VCaP (cell line): Measurements from ENCODE around the gene MYT1.
"Not testable (repeated sequence)": the region's sequence is repeated elsewhere in the genome, so short reads cannot be mapped to it uniquely, and the experiment has no call there.

ENCODE experiments used
- H3K27ac ChIP-seq: fragments of 450-650 bp; 2 replicates; pipeline ENCODE4 v1.5.1; 2017
- TF ChIP-seq, protein P1 (sequence below): fragments of 450-650 bp; conservative IDR thresholded peaks from 2 replicates; pipeline ENCODE4 v1.5.1; 2017; ENCODE audit warnings: mild to moderate bottlenecking, moderate library complexity

MYT1 gene

DNA sequence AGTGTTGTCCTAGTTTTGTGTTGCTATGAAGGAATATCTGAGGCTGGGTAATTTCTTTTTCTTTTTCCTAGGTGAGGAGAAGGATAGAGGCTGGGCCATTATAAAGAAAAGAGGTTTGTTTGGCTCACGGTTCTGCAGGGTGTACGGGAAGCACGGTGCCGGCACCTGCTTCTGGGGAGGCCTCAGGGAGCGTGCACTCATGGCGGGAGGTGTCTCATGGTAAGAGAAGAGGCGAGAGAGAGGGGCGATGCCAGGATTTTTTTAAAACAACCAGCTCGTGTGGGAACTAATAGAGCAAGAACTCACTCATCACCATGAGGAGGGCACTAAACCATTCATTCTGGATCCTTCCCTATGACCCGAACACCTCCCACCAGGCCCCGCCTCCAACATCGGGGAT lies 42.7 kb upstream of the MYT1 start:
- H3K27ac ChIP-seq: no peak overlapping the region
- TF ChIP-seq, protein P1, sequence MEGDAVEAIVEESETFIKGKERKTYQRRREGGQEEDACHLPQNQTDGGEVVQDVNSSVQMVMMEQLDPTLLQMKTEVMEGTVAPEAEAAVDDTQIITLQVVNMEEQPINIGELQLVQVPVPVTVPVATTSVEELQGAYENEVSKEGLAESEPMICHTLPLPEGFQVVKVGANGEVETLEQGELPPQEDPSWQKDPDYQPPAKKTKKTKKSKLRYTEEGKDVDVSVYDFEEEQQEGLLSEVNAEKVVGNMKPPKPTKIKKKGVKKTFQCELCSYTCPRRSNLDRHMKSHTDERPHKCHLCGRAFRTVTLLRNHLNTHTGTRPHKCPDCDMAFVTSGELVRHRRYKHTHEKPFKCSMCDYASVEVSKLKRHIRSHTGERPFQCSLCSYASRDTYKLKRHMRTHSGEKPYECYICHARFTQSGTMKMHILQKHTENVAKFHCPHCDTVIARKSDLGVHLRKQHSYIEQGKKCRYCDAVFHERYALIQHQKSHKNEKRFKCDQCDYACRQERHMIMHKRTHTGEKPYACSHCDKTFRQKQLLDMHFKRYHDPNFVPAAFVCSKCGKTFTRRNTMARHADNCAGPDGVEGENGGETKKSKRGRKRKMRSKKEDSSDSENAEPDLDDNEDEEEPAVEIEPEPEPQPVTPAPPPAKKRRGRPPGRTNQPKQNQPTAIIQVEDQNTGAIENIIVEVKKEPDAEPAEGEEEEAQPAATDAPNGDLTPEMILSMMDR: no peak

DNA sequence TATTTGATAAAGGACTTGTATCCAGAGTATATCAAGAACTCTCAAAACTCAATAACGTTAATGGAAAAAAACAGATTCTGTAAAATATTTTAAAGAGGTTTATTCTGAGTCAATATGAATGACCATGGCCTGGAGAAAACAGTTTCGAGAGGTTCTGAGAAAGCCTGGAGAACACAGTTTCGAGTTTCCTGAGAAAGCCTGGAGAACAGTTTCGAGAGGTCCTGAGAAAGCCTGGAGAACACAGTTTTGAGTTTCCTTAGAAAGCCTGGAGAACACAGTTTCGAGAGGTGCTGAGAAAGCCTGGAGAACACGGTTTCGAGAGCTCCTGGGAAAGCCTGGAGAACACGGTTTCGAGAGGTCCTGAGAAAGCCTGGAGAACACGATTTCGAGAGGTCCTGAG lies 41.3 kb upstream of the MYT1 start:
- H3K27ac ChIP-seq: not testable (repeated sequence)

DNA sequence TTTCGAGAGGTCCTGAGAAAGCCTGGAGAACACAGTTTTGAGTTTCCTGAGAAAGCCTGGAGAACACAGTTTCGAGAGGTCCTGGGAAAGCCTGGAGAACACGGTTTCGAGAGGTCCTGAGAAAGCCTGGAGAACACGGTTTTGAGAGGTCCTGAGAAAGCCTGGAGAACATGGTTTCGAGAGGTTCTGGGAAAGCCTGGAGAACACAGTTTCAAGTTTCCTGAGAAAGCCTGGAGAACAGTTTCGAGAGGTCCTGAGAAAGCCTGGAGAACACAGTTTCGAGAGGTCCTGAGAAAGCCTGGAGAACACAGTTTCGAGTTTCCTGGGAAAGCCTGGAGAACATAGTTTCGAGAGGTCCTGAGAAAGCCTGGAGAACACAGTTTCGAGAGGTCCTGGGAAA lies 40.7 kb upstream of the MYT1 start:
- not testable (repeated sequence) for H3K27ac ChIP-seq

DNA sequence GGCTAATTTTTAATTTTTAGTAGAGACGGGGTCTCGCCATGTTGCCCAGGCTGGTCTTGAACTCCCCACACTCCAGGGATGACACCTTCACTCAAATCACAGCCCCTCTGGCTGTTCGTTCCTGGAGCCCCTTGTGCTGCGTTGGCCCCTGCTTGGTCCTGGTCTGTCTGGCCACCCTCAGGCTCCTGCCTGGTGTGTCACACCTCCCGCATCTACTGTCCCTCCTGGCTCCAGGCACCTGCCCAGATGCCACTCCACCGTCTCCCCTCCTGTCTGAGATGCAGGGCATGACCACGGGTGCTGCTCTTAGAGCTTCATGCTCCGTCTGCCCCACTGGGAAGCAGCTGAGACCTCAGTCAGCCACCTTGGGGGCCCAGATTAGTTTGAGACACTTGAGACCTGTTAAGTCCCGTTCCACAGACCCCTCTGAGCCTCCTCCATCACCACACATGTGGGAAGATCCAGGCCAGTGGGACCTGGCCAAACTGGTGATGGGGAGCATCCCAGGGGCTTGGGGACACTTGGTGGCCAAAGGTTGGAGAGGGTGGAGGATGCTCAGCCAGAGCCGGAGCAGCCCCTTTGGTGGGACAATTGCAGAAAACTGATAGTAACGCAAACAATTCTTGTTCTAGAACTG lies 35.0 kb upstream of the MYT1 start:
- TF ChIP-seq, protein P1: no peak
- no peak overlapping the region for H3K27ac ChIP-seq

DNA sequence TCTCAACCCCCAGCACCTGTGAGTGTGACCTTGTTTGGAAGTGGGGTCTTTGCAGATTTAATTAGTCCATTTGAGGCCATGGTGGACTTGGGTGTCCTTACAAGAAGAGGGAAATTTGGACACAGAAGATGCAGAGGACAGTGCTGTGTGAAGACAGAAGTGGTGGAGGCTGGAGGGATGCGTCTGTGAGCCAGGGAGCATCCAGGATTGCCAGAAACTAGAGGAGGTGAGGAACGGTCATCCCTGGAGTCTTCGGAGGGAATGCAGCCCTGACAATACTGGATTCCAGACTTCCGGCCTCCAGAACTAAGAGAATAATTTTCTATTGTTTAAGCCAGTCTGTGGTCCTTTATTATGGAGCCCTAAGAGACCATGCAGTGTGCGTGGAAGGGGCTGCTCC lies 34.0 kb upstream of the MYT1 start:
- H3K27ac ChIP-seq: no peak overlapping the region
- TF ChIP-seq, protein P1: no peak

DNA sequence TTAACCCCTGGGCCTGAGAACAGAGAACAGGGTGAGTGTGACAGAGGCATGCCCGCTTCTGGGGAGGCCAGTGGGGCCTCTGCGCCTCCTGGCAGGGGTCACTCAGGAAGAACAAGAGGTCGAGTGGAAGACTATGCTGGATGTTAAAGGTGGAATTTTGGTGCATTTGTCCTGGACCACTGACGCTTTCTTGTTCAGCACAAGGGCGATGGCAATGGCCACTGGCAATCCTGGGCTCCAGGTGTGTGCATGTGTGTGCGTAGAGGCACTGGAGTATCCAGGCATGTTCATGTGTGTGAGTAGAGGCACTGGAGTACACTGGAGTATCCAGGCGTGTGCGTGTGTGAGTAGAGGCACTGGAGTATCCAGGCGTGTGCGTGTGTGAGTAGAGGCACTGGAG lies 33.4 kb upstream of the MYT1 start:
- TF ChIP-seq, protein P1: no peak
- no peak overlapping the region for H3K27ac ChIP-seq

DNA sequence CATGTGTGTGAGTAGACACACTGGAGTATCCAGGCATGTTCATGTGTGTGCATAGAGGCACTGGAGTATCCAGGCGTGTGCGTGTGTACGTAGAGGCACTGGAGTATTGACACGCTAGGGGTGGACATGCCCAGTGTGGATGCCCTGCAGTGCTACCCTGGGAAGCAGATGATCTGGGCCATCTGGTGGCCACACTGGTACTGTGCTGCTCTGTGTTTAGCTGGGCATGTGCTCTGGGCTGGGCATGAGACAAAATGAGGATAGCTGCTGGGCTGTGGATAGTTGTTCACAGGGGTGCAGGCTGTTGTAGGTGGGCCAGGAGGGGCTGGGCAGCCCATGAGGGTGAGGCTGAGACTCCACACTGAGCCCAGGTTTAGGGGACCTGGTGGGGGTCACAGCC lies 32.8 kb upstream of the MYT1 start:
- TF ChIP-seq, protein P1: peak; percentile 75
- no peak overlapping the region for H3K27ac ChIP-seq

DNA sequence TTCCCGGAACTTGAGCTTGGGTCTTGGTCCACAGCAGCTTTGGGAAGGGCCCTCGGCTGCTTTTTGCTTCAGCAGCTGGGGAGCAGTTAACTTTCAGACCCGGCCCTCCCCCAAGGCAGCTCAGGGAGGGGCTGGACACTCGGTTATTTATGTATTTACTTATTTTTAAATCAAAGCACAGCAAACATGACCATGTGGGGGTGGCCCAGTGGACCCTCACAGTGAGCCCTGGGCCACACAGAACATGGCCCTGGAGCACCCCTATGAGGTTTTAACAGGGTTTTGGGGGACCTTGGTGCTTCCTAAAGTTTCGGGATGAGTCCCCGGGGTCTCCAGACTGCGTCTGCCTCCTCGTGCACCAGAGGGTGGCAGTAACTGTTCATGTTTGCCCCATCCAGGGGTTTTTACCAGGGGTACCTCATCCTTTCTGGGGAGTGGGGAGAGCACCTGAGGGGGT lies 30.3 kb upstream of the MYT1 start:
- TF ChIP-seq, protein P1: peak; percentile 32; the same call in 1 of the 2 replicates
- no peak overlapping the region for H3K27ac ChIP-seq

DNA sequence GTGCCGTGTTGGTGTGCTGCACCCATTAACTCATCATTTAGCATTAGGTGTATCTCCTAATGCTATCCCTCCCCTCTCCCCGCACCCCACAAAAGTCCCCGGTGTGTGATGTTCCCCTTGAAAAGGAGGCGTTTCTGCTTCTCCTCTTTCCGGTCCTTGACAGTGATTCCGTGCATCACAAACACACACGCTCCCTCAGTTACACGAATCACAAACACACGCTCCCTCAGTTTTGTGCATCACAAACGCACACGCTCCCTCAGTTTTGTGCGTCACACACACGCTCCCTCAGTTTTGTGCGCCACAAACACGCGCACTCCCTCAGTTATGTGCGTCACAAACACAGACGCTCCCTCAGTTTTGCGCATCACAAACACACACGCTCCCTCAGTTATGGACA lies 29.5 kb upstream of the MYT1 start:
- not testable (repeated sequence) for H3K27ac ChIP-seq
